ENCODE measurements around the gene ELAVL3. TPM values are rescaled to one million over a fixed set of nuclear protein-coding genes. Genes with fewer than 3 reads are reported as not detected.
A peak's percentile ranks its signal among the peaks of the same experiment; 100 is the strongest.
"Not testable (repeated sequence)": the region's sequence is repeated elsewhere in the genome, so short reads cannot be mapped to it uniquely, and the experiment has no call there.

Gene ELAVL3
- total and polyA plus RNA-seq, 12 donors = 0.11 to 5.4 (median 1.2) TPM; not detected in 3

GRCh38 chr19:11479090-11479897 lies 1.6 kb downstream of the ELAVL3 start:
- 19 to 76% (median 24%) methylated on average over 7 to 62 of the region's 62 CpGs for WGBS, 4 donors

GRCh38 chr19:11478167-11479089 lies 2.4 kb downstream of the ELAVL3 start:
- Histone ChIP-seq H3K9me3 (replicated peaks in 1 of 3) (no peaks in the 10 kb centered on the region), H3K27me3 (peaks cover 16% of the 10 kb centered on the region), H3K4me3 (no peak overlapping the region), H3K27ac (no peak overlapping the region), H3K4me1 (replicated peaks in 1 of 2) (peaks cover 8 to 31% of the 10 kb centered on the region in 2 donors), H3K36me3 (replicated peaks in 1 of 2) (no peaks in the 10 kb centered on the region)
- TF ChIP-seq CTCF (IDR thresholded peaks at IDR 0.05) = no peak
- TF ChIP-seq POLR2A (IDR thresholded peaks at IDR 0.05) = no peak
- intact Hi-C loops (cut with DNase I) = no loop called here
- WGBS, 4 donors = 55 to 68% (median 61%) methylated on average over 16 to 19 of the region's 19 CpGs
- DNase-seq = no peak

More at GRCh38 chr19:11479090-11479897, 1.6 kb downstream of the ELAVL3 start:
- Histone ChIP-seq H3K4me1 (replicated peaks in 1 of 2) (peaks cover 8 to 31% of the 10 kb centered on the region in 2 donors), H3K9me3 (replicated peaks in 1 of 3) (no peaks in the 10 kb centered on the region), H3K27ac (no peak overlapping the region), H3K4me3 (peak overlapping the region in 1 of 4 donors; percentile 28), H3K27me3 (peaks cover 16% of the 10 kb centered on the region), H3K36me3 (replicated peaks in 1 of 2) (no peaks in the 10 kb centered on the region)
- TF ChIP-seq POLR2A (IDR thresholded peaks at IDR 0.05) = no peak
- no peak for TF ChIP-seq CTCF (IDR thresholded peaks at IDR 0.05)
- peak in 3 of 7 donors; percentile 42 to 63 (median 52) for DNase-seq
- intact Hi-C loops (cut with DNase I) = no loop called here

GRCh38 chr19:11475861-11476260 lies 5.0 kb downstream of the ELAVL3 start:
- TF ChIP-seq CTCF (IDR thresholded peaks at IDR 0.05) (no peak), POLR2A (IDR thresholded peaks at IDR 0.05) (no peak)
- no peak overlapping the region for H3K4me3 ChIP-seq
- DNase-seq = no peak
- H3K27ac ChIP-seq = no peak overlapping the region
- H3K9me3 ChIP-seq (replicated peaks in 1 of 3) = no peaks in the 10 kb centered on the region
- H3K27me3 ChIP-seq = peaks cover 9% of the 10 kb centered on the region
- intact Hi-C loops (cut with DNase I) = no loop called here
- no peaks in the 10 kb centered on the region for H3K36me3 ChIP-seq (replicated peaks in 1 of 2)
- H3K4me1 ChIP-seq (replicated peaks in 1 of 2) = peaks cover 8 to 13% of the 10 kb centered on the region in 2 donors
- WGBS, 4 donors = 82 to 84% (median 83%) methylated on average over 8 of the region's 8 CpGs

GRCh38 chr19:11475343-11475742 lies 5.5 kb downstream of the ELAVL3 start:
- WGBS, 4 donors = 77 to 91% (median 89%) methylated on average over 3 of the region's 3 CpGs
- H3K4me3 ChIP-seq; DNase-seq; H3K36me3 ChIP-seq (replicated peaks in 1 of 2); H3K27me3 ChIP-seq; H3K9me3 ChIP-seq (replicated peaks in 1 of 3); H3K27ac ChIP-seq; intact Hi-C loops (cut with DNase I): not testable (repeated sequence)
- peaks cover 8 to 13% of the 10 kb centered on the region in 2 donors for H3K4me1 ChIP-seq (replicated peaks in 1 of 2)

Data from adrenal gland (tissue), 12 donors.